ENCODE measurements around the gene FBXL17. TPM values are rescaled to one million over a fixed set of nuclear protein-coding genes. Genes with fewer than 3 reads are reported as not detected.

The FBXL17 gene
- total and polyA plus RNA-seq, 2 of the 13 experiments (the other 11 are each of a cell fraction or from before 2014, with no cell fraction given): 3.0 to 7.9 TPM

DNA sequence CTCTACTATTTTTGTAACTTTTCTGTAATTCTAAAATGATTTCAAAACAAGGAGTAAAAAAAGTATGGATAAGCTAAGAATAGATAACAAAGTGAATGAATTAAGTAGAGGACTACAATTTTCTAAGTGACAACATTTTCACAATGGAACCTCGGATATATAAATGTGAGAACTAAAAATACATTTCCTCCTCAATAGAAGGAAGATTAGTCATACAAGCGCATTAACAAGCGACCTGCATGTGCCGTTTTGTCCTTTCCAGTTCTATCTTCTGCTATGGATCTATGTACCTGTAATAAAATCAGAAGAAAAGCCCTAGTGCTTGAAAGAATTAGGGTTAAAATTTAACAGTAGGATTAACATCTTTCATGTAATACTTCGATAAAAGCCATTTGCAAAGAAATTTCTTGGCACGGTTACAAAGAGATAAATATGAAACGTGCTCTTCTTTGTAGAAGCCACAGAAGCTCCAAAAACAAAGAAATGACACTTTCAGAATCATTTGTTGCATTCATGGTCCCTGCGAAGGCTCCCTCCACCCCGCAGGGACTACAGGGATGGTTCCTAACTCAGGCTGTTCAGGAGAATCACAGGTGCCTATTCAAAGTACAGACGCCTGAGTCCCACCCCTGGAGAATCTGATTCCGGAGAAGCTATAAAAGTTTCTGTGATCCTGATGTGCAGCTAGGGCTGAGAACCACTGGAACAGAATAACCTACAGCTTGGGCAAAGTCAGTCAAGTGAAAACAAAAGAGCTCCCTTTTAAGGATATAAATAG lies 494.5 kb downstream of the FBXL17 start:
- Histone ChIP-seq H3K4me1 (ENCODE audit: insufficient read depth, low read length) (no peaks in the 10 kb centered on the region), H3K36me3 (replicated peaks in 1 of 2; ENCODE audit: control insufficient read depth in 1 of 2, insufficient read depth in 2 of 2, low read length in 2 of 2) (no peaks in the 10 kb centered on the region), H3K4me3 (replicated peaks in 1 of 3; ENCODE audit: insufficient read depth in 1 of 3, low read depth in 2 of 3, low read length in 3 of 3) (no peak overlapping the region), H3K9ac (ENCODE audit: insufficient read depth, low read depth, low read length) (no peak overlapping the region), H3K27me3 (ENCODE audit: control insufficient read depth in 1 of 2, insufficient read depth in 2 of 2, low read length in 2 of 2) (no peaks in the 10 kb centered on the region; a peak in 1 of 5 replicates), H3K9me3 (ENCODE audit: low read length) (no peaks in the 10 kb centered on the region), H3K79me2 (ENCODE audit: insufficient read depth, low read length) (no peaks in the 10 kb centered on the region), H2AFZ (ENCODE audit: low read length) (no peak overlapping the region), H3K27ac (ENCODE audit: extremely low read length, insufficient read depth, low read length) (no peak overlapping the region), H3K4me2 (ENCODE audit: low read depth, low read length) (no peak overlapping the region), H4K20me1 (ENCODE audit: insufficient read depth, low read length) (no peaks in the 10 kb centered on the region)
- FAIRE-seq (no peak), ATAC-seq (no peak), DNase-seq (ENCODE audit: low spot score) (no peak)
- intact Hi-C loops (cut with micrococcal nuclease; ENCODE audit: unreplicated experiment) (loop anchor here (10.0 kb wide), 1 partner anchor 187 kb away; no protein-coding TSS in a partner anchor), in situ Hi-C loops (cut with HindIII; ENCODE audit: extremely low pct_ligation_motif_present, low pct_unique_long_range_greater_than_20kb) (no loop called here)
- no TSS peak for BruUV-seq (replicated peaks)
- ChIA-PET CTCF (ENCODE audit: low intra/inter-chr PET ratio, low total read pairs) (no interaction called here), POLR2A (no interaction called here)
- WGBS (ENCODE audit: low lambda C conversion rate): 60% methylated on average over 10 of the region's 11 CpGs
- no peak for TF ChIP-seq HOXA7 (CRISPR knock-in tag; IDR thresholded peaks at IDR 0.05)
- TF ChIP-seq, protein P1, sequence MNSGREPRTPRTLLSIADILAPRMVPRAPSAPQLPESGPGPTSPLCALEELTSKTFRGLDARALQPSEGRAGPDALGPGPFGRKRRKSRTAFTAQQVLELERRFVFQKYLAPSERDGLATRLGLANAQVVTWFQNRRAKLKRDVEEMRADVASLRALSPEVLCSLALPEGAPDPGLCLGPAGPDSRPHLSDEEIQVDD (CRISPR knock-in tag; IDR thresholded peaks at IDR 0.05; ENCODE audit: borderline replicate concordance): no peak

- no peaks in the 10 kb centered on the region; a peak in 1 of 5 replicates for H3K27me3 ChIP-seq (ENCODE audit: control insufficient read depth in 1 of 2, insufficient read depth in 2 of 2, low read length in 2 of 2)
- H3K4me3 ChIP-seq (replicated peaks in 1 of 3; ENCODE audit: insufficient read depth in 1 of 3, low read depth in 2 of 3, low read length in 3 of 3): no peak overlapping the region
- WGBS (ENCODE audit: low lambda C conversion rate): 86% methylated on average over 2 of the region's 2 CpGs
- FAIRE-seq (no peak), DNase-seq (ENCODE audit: low spot score) (no peak), ATAC-seq (no peak)
- H3K4me1 ChIP-seq (ENCODE audit: insufficient read depth, low read length): no peaks in the 10 kb centered on the region
- H4K20me1 ChIP-seq (ENCODE audit: insufficient read depth, low read length): no peaks in the 10 kb centered on the region
- no TSS peak for BruUV-seq (replicated peaks)
- intact Hi-C loops (cut with micrococcal nuclease; ENCODE audit: unreplicated experiment): loop anchor here (10.0 kb wide), 1 partner anchor 189 kb away; no protein-coding TSS in a partner anchor
- CTCF ChIA-PET (ENCODE audit: low intra/inter-chr PET ratio, low total read pairs): no interaction called here
- no peak overlapping the region for H3K4me2 ChIP-seq (ENCODE audit: low read depth, low read length)
- no peak overlapping the region for H2AFZ ChIP-seq (ENCODE audit: low read length)
- no peaks in the 10 kb centered on the region for H3K36me3 ChIP-seq (replicated peaks in 1 of 2; ENCODE audit: control insufficient read depth in 1 of 2, insufficient read depth in 2 of 2, low read length in 2 of 2)
- no peak overlapping the region for H3K9ac ChIP-seq (ENCODE audit: insufficient read depth, low read depth, low read length)
- TF ChIP-seq KLF6 (CRISPR knock-in tag; IDR thresholded peaks at IDR 0.05): no peak
- no peak for TF ChIP-seq ZNF33A (CRISPR knock-in tag; IDR thresholded peaks at IDR 0.05; ENCODE audit: borderline replicate concordance)
- no peak for TF ChIP-seq THAP7 (CRISPR knock-in tag; IDR thresholded peaks at IDR 0.05)
- TF ChIP-seq, protein P2, sequence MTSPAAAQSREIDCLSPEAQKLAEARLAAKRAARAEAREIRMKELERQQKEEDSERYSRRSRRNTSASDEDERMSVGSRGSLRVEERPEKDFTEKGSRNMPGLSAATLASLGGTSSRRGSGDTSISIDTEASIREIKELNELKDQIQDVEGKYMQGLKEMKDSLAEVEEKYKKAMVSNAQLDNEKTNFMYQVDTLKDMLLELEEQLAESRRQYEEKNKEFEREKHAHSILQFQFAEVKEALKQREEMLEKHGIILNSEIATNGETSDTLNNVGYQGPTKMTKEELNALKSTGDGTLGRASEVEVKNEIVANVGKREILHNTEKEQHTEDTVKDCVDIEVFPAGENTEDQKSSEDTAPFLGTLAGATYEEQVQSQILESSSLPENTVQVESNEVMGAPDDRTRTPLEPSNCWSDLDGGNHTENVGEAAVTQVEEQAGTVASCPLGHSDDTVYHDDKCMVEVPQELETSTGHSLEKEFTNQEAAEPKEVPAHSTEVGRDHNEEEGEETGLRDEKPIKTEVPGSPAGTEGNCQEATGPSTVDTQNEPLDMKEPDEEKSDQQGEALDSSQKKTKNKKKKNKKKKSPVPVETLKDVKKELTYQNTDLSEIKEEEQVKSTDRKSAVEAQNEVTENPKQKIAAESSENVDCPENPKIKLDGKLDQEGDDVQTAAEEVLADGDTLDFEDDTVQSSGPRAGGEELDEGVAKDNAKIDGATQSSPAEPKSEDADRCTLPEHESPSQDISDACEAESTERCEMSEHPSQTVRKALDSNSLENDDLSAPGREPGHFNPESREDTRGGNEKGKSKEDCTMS (CRISPR knock-in tag; conservative IDR thresholded peaks at IDR 0.05): no peak
- TF ChIP-seq ARHGAP35 (CRISPR knock-in tag; IDR thresholded peaks at IDR 0.05; ENCODE audit: borderline replicate concordance): no peak
- H3K27ac ChIP-seq (ENCODE audit: extremely low read length, insufficient read depth, low read length): no peak overlapping the region
- POLR2A ChIA-PET: no interaction called here
- no peaks in the 10 kb centered on the region for H3K79me2 ChIP-seq (ENCODE audit: insufficient read depth, low read length)
- no peaks in the 10 kb centered on the region for H3K9me3 ChIP-seq (ENCODE audit: low read length)
- in situ Hi-C loops (cut with HindIII; ENCODE audit: extremely low pct_ligation_motif_present, low pct_unique_long_range_greater_than_20kb): no loop called here
These were observed 496.3 kb downstream of the FBXL17 start for GRCh38 chr5:107885601-107886000.
